SKM-1 (cell line): ENCODE data around the gene XXYLT1.

Experiments used
- DNase-seq: peaks from one replicate; lab custom pipeline; 2025; ENCODE audit not compliant: unreplicated experiment; lab: John Stamatoyannopoulos, UW

The XXYLT1 gene

GRCh38 chr3:195154793-195155535 lies 116.0 kb downstream of the XXYLT1 start:
- DNase-seq: no peak

DNA sequence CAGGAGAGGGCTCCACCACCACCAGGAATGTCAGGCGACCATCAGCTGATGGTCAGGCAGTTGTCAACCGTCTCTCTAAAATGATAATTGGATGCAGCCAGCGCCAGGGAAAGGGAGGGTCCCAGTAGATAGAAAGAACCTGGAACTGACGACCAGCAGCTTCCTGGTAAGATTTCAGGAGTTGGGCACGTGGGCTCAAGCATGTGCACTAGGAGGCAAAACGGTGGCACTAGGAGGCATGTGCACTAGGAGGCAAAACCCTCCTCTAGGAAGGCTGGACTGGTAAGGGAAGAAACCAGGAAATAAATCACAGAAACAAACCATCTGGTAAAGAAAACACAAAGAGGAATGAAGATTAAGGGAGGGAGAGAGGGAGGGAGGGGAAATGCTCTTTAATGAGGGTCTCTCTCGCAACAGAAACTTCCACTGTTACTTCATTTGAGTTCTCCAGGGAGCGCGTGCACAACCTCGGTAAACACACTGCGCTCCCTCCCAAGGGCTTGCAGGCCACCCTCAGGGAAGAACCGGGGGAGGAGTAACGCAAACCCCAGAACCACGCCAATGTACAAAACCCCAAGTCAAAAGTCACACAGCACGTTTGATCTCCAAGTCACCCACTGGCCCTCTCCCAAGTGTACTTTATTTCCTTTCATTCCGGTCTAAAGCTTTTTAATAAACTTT lies 116.7 kb downstream of the XXYLT1 start:
- DNase-seq: no peak

- no peak for DNase-seq
These were observed 117.3 kb downstream of the XXYLT1 start for GRCh38 chr3:195153653-195154052.

DNA sequence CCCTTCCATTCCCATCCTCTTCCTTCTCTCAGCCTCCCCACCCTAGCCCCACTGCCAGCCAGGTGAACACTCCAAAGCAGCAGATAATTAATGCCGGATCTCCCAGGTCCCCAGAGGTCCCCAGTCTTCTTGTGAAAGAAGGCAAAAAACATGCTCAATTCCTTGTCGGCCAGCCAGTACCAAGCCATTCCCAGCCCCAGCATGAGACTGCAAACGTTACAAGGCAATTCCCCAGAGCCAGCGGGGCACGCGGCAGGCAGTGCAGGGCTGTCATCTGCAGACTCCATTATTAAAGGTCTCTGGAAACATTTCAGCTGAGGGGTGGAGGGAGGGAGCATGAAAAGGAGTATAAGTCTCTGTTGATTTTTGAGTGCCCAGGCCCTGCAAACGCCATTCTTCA lies 117.8 kb downstream of the XXYLT1 start:
- DNase-seq: no peak

- no peak for DNase-seq
These were observed 119.0 kb downstream of the XXYLT1 start for GRCh38 chr3:195151866-195152541.

DNA sequence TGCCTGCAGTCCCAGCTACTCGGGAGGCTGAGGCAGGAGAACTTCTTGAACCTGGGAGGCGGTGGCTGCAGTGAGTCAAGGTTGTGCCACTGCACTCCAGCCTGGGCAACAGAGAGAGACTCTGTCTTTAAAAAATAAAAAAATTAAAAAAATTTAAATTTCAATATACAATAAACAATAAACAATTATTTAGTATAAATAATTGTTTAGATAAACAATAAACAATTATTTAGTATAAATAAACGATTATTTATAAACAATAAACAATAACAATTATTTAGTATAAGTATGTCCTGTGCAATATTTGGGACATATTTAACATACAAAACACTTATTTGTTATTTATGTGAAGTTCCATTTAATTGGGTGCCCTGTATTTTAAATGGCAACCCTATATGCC lies 119.6 kb downstream of the XXYLT1 start:
- no peak for DNase-seq

DNA sequence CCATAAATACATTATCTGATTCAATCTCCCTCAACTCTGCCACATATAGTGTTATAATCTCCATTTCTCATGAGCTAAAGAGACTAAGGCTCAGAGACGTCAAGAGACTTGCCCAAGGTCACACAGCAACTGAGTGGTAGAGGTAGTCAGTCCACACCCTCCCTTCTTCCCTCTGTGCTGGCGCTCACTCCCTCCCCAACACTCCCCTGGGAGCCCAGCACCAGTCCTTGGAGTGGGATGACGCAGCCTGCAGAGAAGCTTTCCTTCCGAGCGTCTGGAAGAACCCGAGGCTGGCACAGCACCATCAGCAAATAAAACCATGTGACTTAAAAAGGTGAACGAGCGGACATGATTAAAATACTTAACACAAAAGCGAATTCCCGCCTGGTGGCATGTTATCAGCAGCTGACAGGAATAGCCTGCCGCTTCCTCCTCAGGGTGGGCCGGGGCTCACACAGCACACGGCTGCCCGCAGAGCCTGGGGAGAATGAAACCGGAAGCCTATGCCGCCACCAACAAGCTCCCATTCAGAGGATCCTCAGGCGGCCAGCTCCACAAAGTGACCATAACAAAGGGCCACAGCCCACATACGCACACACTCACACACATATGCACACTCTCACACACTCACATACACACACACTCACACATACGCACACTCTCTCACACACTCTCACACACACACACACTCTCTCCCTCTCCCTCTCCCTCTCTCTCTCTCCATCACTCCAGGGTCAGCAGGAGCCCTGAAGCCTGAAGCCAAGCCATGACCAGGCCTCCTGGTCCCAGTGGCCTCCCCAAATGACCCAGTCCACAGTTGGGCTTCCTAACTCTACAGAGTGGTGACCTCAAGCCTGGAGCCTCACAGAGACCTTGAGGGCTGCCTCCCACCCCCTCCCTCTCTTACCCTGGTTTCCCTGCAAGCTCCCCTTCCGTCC lies 120.5 kb downstream of the XXYLT1 start:
- no peak for DNase-seq

DNA sequence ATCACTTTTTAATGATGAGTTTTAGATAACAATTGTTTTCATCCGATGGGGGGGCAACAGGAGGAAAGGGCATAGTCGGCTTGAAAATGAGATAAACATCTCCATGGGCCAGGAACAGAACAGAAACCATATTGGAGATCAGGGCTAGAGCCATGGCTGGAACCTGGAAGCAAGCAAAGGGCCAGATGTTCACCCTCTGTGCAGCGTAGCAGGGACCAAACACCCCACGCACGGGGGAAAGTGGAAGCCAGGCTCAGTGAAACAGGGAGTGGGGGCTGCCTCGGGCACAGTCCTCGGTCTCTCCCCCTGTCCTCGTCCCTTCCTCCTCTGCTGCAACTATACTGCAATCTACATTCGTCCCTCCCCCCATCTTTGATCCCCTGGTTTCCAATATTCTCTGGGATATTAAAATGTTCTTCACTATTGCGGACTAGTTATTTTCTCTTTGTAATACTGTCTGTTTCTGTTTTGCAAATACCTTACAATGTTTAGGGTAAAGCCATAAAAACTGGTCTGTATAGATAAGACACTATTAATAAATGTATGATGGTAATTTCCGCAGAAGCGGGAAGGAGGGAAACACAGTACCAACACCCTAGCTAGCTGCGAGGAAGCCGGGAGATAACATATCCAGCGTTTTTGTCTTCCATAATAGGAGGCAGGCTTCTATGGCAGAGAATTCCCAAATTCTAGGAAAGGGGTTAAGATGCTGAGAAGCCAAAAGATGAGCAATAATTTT lies 121.5 kb downstream of the XXYLT1 start:
- DNase-seq: no peak

DNA sequence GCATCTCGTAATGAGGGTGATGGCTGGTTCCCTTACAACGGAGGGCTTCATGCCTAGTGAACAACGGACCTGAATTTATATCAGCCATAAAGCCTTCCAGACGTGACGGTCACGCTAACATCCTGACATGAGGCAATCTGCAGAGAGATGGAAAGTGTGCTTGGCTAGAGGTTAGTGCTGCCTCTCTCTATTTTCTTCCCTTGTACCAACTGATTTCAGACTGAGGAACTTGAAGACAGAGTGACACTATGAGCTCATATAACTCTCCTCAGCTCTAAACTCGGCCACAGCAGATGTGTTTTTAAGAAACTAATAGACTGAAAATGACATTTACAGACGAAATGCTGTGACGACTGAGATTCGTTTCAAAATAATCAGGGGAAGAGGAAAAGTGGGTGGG lies 122.4 kb downstream of the XXYLT1 start:
- DNase-seq: no peak

DNA sequence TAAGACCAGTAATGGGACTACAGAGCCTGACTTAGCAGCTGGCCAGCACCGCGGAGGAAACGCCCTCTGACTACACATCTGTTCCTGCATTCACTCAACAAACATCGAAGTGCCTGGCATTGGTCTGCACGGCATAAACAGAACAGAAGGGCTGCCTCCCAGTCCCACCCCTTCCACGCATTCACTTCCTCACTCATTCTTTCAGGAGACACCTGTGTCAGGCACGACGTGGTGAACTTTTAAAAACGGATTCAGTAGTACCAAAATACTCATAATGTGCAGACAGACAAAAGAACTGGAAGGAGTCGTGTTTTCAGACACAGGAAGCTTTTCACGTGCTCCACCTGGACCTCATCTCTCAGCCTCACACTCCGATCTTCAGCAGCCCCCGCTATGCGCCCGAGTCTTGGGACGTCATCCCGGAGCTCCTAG lies 123.3 kb downstream of the XXYLT1 start:
- no peak for DNase-seq

DNA sequence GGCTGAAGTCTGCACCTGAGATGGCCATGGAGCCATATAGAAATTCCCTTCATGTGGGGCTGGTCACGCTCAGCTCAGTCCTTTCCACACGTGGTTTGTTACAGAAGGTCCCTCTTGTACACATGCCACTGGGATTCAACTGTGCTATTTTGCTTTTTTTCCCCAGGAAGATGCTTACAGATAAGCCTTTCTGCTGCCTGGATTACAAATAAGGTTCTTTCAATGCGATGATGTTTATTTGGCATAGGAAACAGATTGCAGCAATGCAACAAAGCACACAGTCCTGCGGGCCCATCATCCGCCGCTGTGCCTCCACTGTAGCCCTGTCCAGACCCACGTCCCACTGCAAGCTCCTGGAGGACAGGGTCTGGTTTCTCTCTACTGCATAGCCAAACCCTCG lies 124.8 kb downstream of the XXYLT1 start:
- DNase-seq: no peak

DNA sequence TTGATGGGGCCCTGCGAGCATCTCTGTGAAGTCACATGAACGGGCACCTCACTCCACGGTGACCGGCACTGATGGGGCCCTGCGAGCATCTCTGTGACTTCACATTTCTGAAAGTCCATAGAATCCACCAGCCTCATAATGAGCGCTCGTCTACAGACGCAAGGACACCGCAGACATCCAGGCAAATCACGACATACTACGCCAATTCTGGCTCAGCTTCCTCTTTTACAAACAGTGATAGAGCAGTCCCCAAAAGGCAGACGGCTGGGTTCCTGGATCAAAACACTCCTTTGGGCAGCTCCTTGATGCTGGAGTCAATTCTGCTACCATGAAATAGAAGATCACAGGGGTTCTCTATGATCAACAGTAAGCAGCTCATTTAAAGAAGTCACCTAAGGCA lies 125.4 kb downstream of the XXYLT1 start:
- no peak for DNase-seq

GRCh38 chr3:195143221-195143620 lies 127.7 kb downstream of the XXYLT1 start:
- no peak for DNase-seq

- no peak for DNase-seq
These were observed 128.4 kb downstream of the XXYLT1 start for GRCh38 chr3:195142519-195142918.

DNA sequence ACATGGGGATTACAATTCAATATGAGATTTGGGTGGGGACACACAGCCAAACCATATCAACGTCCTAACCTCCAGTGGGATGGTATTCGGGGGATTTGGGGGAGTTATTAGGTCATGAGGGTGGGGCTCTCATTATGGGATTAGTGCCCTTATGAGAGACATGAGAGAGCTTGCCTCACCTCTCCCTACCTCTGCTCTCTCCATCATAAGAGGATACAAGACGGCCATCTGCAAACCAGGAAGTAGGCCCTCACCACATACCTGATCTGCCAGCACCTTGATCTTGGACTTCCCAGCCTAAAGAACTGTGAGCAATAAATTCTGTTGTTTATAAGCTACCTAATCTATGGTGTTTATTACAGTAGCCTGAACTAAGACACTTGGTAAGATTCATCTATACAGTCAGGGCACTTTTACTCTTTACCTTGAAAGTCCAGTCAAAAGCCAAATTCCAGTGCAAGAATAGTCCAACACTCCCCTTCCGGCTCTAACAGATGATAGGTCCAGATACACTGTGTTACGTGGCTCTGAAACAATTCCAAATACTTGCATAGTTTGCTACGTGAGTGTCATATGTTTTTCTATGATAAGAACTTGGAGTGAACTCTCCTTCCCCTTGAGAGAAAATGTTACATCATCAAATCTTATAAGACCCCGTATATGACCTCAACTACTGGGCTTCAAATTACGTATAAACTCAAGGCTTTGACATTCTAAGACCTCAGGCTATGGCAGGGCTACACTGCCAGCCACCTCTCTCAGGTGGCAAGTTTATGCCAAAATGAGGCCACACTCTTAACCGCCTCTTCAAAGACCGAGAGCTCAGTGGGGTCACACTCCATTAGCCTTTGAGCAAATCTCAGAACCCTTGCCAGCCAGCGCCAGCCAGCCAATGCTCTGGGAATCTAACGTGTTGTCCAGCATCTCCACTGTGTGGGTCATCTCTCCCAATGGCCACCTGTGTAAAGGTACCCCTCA lies 129.9 kb downstream of the XXYLT1 start:
- DNase-seq: no peak

DNA sequence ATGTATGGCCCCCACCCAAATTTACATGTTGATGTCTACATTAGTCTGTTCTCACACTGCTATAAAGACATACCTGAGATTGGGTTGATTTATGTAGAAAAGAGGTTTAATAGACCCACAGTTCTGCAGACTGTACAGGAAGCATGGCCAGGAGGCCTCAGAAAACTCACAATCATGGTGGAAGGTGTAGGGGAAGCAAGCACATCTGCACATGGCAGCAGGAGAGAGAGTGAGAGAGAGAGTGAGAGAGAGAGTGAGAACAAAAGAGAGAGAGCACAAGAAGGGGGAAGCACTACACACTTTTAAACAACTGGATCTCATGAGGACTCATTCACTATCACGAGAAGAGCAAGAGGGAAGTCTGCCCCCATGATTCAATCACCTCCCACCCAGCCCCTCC lies 130.5 kb downstream of the XXYLT1 start:
- DNase-seq: no peak

- no peak for DNase-seq
These were observed 131.1 kb downstream of the XXYLT1 start for GRCh38 chr3:195139876-195140240.

- no peak for DNase-seq
These were observed 131.7 kb downstream of the XXYLT1 start for GRCh38 chr3:195139091-195139875.
